Activated naive CD4-positive, alpha-beta T cell (primary cell): ENCODE results near the gene TEX10.

Experiments used
- DNase-seq, 4 experiments: peaks; one replicate each; lab custom pipeline; 2025; lab: John Stamatoyannopoulos, UW

TEX10 gene

DNA sequence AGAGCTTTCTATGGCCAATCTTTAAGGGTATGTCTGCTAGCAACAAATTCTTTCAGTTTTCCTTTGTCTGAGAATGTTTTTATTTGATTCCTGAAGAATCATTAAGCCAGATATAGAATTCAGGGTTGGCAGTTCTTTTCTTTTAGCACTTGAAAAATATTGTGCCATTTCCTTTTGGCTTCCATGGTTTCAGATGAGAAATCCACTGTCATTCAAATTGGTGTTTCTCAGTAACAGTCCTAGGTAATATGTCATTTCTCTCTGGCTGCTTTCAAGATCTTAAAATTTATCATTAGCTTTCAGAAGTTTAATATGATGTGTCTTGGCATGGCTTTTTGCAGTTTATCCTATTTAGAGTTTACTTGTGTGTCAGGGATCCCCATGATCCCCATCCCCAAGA lies 67.7 kb downstream of the TEX10 start:
- no peak for DNase-seq

DNA sequence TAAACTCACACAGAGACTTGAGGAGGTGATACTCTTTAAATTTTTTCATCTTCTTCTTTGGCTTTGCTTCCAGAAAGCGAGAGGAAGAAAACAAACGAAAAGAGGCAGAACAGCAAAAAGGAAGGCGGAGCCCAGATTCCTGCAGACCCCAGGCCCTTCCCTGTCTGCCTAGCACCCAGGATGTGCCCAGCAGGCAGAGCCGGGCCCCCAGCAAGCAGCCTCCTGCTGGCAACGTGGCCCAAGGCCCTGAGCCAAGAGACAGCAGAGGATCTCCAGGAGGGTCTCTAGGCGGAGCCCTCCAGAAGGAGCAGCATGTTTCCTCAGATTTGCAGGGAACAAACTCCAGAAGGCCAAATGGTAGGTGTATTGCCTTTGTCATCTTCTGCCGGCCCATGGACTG lies 68.5 kb downstream of the TEX10 start:
- DNase-seq, result no peak

DNA sequence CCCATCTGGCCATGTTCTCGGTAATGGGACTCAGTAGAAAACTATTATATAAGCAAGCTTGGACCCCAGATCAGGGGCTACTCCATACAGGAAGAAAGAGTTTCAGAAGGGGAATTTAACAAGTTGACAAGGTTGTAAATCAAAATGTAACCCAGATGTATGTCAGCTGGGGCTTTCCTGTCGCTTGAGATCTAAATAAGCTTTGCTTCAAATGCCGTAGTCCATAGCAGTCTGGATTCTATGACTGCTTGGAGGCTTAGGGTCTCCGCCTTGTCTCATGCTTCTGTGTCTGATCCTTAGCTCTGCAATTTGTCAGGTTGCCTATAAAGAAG lies 70.4 kb downstream of the TEX10 start:
- no peak for DNase-seq

DNA sequence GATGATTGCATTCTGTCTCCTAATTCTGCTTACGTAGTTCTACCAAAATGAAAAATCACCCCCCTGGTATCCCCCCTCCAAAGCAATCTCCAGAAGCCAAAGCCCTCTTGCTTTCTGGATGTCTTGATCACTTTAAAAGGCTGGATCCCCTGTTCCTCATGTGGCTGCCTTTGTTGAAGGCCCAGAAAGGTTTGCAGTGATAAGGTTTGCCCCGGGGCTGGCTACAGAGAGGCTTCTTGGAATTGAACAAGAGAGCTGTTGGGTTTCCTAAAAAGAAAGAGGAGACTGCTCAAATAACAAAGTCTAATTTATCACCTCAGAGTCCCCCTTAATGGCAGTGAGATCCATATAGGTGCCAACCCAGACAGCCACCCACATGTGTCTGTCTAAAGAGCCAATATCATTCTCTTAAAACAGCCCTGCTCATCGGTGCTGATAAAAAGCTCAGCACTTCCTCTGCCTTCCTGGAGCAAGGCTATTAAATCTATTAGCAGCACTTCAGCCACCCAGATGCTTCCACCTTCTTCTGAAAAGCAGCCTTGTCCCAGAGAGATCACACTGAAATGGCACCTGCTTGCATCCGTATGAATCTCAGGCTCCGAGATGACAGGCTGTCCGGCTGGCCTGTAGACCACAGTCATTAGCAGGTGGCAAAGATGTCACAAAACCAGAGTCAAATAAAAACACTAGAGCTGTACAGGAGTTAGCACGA lies 70.9 kb downstream of the TEX10 start:
- DNase-seq, result no peak

DNA sequence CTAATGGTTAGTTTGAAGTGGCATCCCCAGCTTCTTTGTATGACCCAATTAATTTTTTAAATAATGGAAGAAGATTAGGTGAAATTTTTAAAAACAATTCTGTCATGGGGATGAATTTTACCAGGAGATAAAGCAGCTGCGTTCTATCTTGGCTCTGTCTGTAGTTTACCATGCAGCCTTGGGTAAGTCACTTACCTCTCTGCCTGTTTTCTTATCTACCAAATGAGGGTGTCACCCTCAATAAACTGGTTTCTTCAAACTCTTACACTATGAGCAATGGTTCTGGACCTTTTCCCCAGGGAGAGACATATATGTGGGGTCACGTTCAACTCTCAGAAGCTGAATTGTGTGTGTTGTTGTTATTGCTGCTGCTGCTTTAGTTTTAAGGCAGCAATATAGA lies 71.7 kb downstream of the TEX10 start:
- DNase-seq, result no peak

DNA sequence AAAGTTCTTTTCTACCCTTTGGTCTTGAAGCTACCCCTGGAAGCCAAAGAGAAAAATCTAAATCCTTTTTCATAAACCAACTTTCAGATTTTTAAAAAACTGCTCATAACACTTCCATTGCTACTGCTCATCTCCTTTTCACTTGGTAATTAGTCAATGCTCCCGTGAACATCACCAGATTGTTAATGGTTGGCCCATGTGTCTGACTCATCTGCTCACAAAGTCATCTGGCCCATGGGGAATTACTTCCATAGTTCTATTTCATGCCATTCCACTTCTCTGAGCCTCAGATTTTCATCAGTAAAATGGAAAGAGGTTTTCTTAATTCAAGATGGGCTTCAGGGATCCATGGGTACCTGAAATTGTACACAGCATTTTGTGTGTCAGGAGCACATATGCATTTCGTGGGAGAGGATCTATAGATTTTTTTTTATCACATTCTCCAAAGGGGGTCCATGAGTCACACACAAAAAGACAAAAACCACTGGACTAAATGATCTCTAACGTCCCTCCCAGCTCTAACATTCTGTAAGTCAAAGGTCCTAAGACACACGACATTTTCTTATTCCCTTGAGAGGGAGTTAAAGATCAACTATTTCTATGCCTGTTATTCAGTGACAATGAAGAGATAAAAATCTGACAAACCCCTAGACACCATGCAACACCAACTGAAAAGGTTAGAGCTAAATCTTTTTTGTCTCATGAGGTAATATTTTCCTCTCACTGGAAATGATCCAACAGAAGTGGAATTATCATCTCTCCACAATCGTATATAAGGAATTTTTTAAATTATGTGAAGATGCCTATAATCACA lies 75.4 kb downstream of the TEX10 start:
- DNase-seq, result no peak

DNA sequence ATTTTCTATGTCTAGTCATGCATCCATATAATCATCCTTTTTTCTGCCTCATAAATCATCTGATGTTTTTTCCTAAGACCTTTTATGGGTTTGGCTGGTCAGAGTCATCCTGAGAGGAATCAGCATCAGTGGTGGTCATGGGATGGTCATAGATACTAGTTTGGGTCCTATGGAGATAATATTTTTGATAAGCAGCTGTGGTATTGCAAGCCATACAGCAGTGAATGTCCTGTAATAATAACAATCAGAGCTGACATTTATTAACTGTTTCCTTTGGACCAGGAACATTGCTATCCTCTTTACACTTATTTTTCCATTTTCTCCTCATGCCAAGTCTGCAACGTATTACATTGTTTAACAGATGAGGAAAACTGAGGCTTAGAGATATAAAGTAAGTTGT lies 83.1 kb downstream of the TEX10 start:
- no peak for DNase-seq

DNA sequence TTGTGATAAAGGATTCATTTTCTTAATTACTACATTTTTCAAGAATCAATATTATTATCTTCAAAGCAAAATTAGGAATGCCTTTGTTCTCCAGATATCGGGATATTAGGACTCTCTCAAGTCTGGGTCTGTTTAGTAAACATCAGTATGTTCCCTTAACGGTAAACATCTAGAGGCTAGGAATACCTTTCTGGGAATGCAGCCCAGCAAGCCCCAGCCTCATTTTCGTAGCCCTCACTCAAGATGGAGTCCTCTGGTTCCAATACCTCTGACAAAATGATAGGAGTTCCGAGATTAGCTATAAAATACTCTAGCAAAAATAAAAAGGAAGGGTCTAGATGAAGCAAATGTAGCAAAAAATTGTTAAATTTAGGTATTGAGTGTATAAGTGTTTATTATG lies 84.5 kb downstream of the TEX10 start:
- no peak for DNase-seq

DNA sequence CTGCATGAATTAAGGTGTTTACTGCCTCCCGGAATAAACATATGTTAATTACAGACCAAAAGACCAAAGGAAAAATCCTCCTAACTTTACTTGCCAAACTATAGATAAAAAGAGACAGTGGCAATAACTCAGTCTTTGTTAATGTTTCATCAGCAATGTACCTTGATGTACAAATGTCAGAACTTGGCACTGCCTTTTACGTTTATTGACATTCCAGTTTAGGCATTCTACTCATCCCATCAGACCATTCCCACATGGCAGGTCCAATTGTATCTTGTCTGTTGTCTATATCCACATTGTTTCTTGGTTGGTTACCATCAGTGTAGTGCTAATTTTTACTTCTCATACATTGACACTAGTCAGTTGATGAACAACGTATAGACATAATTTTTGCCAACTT lies 85.5 kb downstream of the TEX10 start:
- DNase-seq, result no peak
